H1 (cell line): ENCODE measurements around the gene DARS2. TPM values are rescaled to one million over a fixed set of nuclear protein-coding genes. Genes with fewer than 3 reads are reported as not detected.
A peak's percentile ranks its signal among the peaks of the same experiment; 100 is the strongest.

Source experiments
- CTCF ChIA-PET: fragments of 300-600 bp; sonication (Branson Sonifier 250); formaldehyde crosslinking; loops from one replicate; lab custom pipeline; 2021; ENCODE audit not compliant: partially characterized antibody; lab: Charles Lee
- POLR2A ChIA-PET: fragments of 300-600 bp; sonication (Branson Sonifier 250); formaldehyde crosslinking; loops from one replicate; lab custom pipeline; 2021; ENCODE audit warnings: inconsistent platforms; ENCODE audit not compliant: partially characterized antibody; lab: Charles Lee
- DNase-seq, 2 experiments: peaks; one replicate each; pipeline versions ENCODE4 v3.0.0 to v3.0.0-alpha.2; 2010 to 2022; ENCODE audit warnings: low spot score in 2 of 2, low read depth in 1 of 2, mixed read lengths in 1 of 2
- FAIRE-seq: peaks from 2 replicates; lab custom pipeline; 2011; peaks lifted over from hg19 to GRCh38; lab: Jason Lieb, UNC
- H2AFZ ChIP-seq: 2 replicates; pipeline ENCODE4 v1.8.1; 2012; ENCODE audit warnings: low read length, inconsistent platforms
- H2AK5ac ChIP-seq: 2 replicates; pipeline ENCODE4 v1.6.1; 2013; ENCODE audit warnings: low read depth, low read length
- H2BK120ac ChIP-seq: replicated peaks from 2 replicates; pipeline ENCODE3; 2013; ENCODE audit warnings: low read depth, low read length, inconsistent platforms
- H2BK12ac ChIP-seq: 2 replicates; pipeline ENCODE4 v1.6.1; 2013; ENCODE audit warnings: low read depth, low read length
- H2BK15ac ChIP-seq: 2 replicates; pipeline ENCODE4 v1.6.1; 2013; ENCODE audit warnings: low read length
- H2BK20ac ChIP-seq: 2 replicates; pipeline ENCODE4 v1.6.1; 2013; ENCODE audit warnings: low read length
- H2BK5ac ChIP-seq: 2 replicates; pipeline ENCODE4 v1.6.1; 2013; ENCODE audit warnings: low read depth, low read length
- H3K14ac ChIP-seq: 2 replicates; pipeline ENCODE4 v1.6.1; 2013; ENCODE audit warnings: inconsistent platforms; ENCODE audit not compliant: insufficient read length
- H3K18ac ChIP-seq: 2 replicates; pipeline ENCODE4 v1.6.1; 2013; ENCODE audit warnings: low read length; ENCODE audit errors: extremely low read depth
- H3K23ac ChIP-seq: 2 replicates; pipeline ENCODE4 v1.6.1; 2013; ENCODE audit warnings: inconsistent platforms; ENCODE audit not compliant: insufficient read length
- H3K23me2 ChIP-seq: 2 replicates; pipeline ENCODE4 v1.6.1; 2013; ENCODE audit warnings: low read depth, low read length
- H3K27ac ChIP-seq: 2 replicates; pipeline ENCODE4 v1.6.1; 2011; ENCODE audit warnings: low read depth, low read length, inconsistent platforms
- H3K27me3 ChIP-seq, 4 experiments: replicated peaks in 1 of 4; 1 replicate in 1 of 4; 2 replicates in 3 of 4; pipeline versions ENCODE4 v1.6.1 to v1.8.1; 2011 to 2013; ENCODE audit warnings: low read length in 3 of 4, mild to moderate bottlenecking in 3 of 4, inconsistent platforms in 2 of 4, mixed read lengths in 2 of 4, moderate library complexity in 1 of 4; ENCODE audit not compliant: control insufficient read depth in 3 of 4, insufficient read depth in 3 of 4; ENCODE audit errors: extremely low read depth in 1 of 4
- H3K36me3 ChIP-seq, 4 experiments: 2 replicates each; pipeline versions ENCODE4 v1.6.1 to v1.8.1; 2011 to 2013; ENCODE audit warnings: mild to moderate bottlenecking in 4 of 4, low read length in 3 of 4, moderate library complexity in 2 of 4, control low read depth in 1 of 4, inconsistent platforms in 1 of 4; ENCODE audit not compliant: insufficient read depth in 4 of 4, control insufficient read depth in 2 of 4
- H3K4ac ChIP-seq: replicated peaks from 2 replicates; pipeline ENCODE3; 2013; ENCODE audit warnings: low read length, low read depth, mixed read lengths, inconsistent platforms; ENCODE audit not compliant: insufficient read length
- H3K4me1 ChIP-seq, 4 experiments: replicated peaks in 1 of 4; 1 replicate in 1 of 4; 2 replicates in 3 of 4; pipeline versions ENCODE4 v1.6.1 to v1.8.1; 2011 to 2013; ENCODE audit warnings: low read length in 3 of 4, inconsistent platforms in 2 of 4, mixed read lengths in 1 of 4; ENCODE audit not compliant: insufficient read depth in 4 of 4, control insufficient read depth in 3 of 4
- H3K4me2 ChIP-seq, 2 experiments: 2 replicates each; pipeline versions ENCODE4 v1.6.1 to v1.8.1; 2011 to 2013; ENCODE audit warnings: low read depth in 2 of 2, low read length in 2 of 2, control low read depth in 1 of 2, inconsistent platforms in 1 of 2, mild to moderate bottlenecking in 1 of 2; ENCODE audit not compliant: insufficient read depth in 1 of 2
- H3K4me3 ChIP-seq, 4 experiments: fragments of 200-600, 300-600 bp in 1 of 4; sonication (generic), shearing (Covaris generic), sonication (Bioruptor Twin) in 1 of 4; 2 replicates each; pipeline versions ENCODE4 v1.5.1 to v1.8.1; 2011 to 2016; ENCODE audit warnings: low read length in 4 of 4, low read depth in 3 of 4, control low read depth in 2 of 4, inconsistent platforms in 2 of 4, mild to moderate bottlenecking in 2 of 4, mixed read lengths in 1 of 4, moderate library complexity in 1 of 4; ENCODE audit not compliant: insufficient read depth in 2 of 4; ENCODE audit errors: extremely low read depth in 1 of 4
- H3K56ac ChIP-seq: replicated peaks from 2 replicates; pipeline ENCODE3; 2013; ENCODE audit warnings: low read depth, mild to moderate bottlenecking, mixed read lengths, low read length, inconsistent platforms; ENCODE audit not compliant: insufficient read length
- H3K79me1 ChIP-seq: 2 replicates; pipeline ENCODE4 v1.6.1; 2013; ENCODE audit warnings: low read depth, low read length, control low read depth
- H3K79me2 ChIP-seq, 2 experiments: 2 replicates each; pipeline versions ENCODE4 v1.6.1 to v1.8.1; 2012 to 2013; ENCODE audit warnings: low read length in 2 of 2, mild to moderate bottlenecking in 2 of 2, inconsistent platforms in 1 of 2; ENCODE audit not compliant: insufficient read depth in 2 of 2, control insufficient read depth in 1 of 2
- H3K9ac ChIP-seq, 4 experiments: replicated peaks in 1 of 4; 1 replicate in 1 of 4; 2 replicates in 3 of 4; pipeline versions ENCODE4 v1.6.1 to v1.8.1; 2011 to 2013; ENCODE audit warnings: low read depth in 3 of 4, low read length in 3 of 4, control low read depth in 2 of 4, mild to moderate bottlenecking in 2 of 4, moderate library complexity in 2 of 4, inconsistent platforms in 1 of 4; ENCODE audit errors: extremely low read depth in 1 of 4
- H3K9me3 ChIP-seq, 2 experiments: 2 replicates each; pipeline versions ENCODE4 v1.6.1 to v1.8.1; 2012 to 2013; ENCODE audit warnings: mild to moderate bottlenecking in 2 of 2, moderate library complexity in 2 of 2, control low read depth in 1 of 2, inconsistent platforms in 1 of 2, low read depth in 1 of 2, low read length in 1 of 2, mixed read lengths in 1 of 2; ENCODE audit not compliant: insufficient read depth in 2 of 2
- H4K20me1 ChIP-seq, 2 experiments: replicated peaks in 1 of 2; 2 replicates each; pipeline versions ENCODE3 to v1.8.1; 2011 to 2013; ENCODE audit warnings: inconsistent platforms in 2 of 2, low read length in 2 of 2, mild to moderate bottlenecking in 1 of 2; ENCODE audit not compliant: insufficient read depth in 2 of 2, control insufficient read depth in 1 of 2
- H4K5ac ChIP-seq: 2 replicates; pipeline ENCODE4 v1.6.1; 2013; ENCODE audit warnings: low read length, low read depth, mixed read lengths, inconsistent platforms; ENCODE audit not compliant: insufficient read length
- H4K8ac ChIP-seq: 2 replicates; pipeline ENCODE4 v1.8.0; 2013; ENCODE audit warnings: mild to moderate bottlenecking, moderate library complexity, low read length, inconsistent platforms; ENCODE audit not compliant: insufficient read depth; ENCODE audit errors: extremely low read depth
- H4K91ac ChIP-seq: replicated peaks from 2 replicates; pipeline ENCODE3; 2013; ENCODE audit warnings: low read length, mixed read lengths, inconsistent platforms; ENCODE audit not compliant: insufficient read length
- CBX8 ChIP-seq: fragments of 300-800, 300-1000 bp; sonication (generic); IDR thresholded peaks from 2 replicates; pipeline ENCODE4 v1.7.1; 2016; ENCODE audit warnings: low read depth, low read length, borderline replicate concordance
- CHD1 ChIP-seq: IDR thresholded peaks from 2 replicates; pipeline ENCODE4 v1.6.1; 2012; ENCODE audit warnings: low read depth, low read length, improper control_type of control experiment
- JUN ChIP-seq: IDR thresholded peaks from 2 replicates; pipeline ENCODE4 v1.6.1; 2011; ENCODE audit warnings: low read depth, mild to moderate bottlenecking, improper control_type of control experiment, low read length
- PHF8 ChIP-seq: fragments of 200-600 bp; sonication (generic); conservative IDR thresholded peaks from 2 replicates; pipeline ENCODE4 v1.7.1; 2012; ENCODE audit warnings: low read depth, mild to moderate bottlenecking, inconsistent platforms, low read length, moderate library complexity
- POLR2A ChIP-seq, 2 experiments: IDR thresholded peaks; 1 replicate in 1 of 2; 2 replicates in 1 of 2; pipeline ENCODE4 v1.6.1; 2011; ENCODE audit warnings: low read depth in 2 of 2, low read length in 2 of 2, mild to moderate bottlenecking in 2 of 2; ENCODE audit errors: control extremely low read depth in 1 of 2
- RNF2 ChIP-seq: fragments of 200-900, 300-1000 bp; sonication (generic); IDR thresholded peaks from 2 replicates; pipeline ENCODE4 v1.7.1; 2016; ENCODE audit warnings: borderline replicate concordance, low read depth, mild to moderate bottlenecking, antibody characterized with exemption, low read length; ENCODE audit not compliant: poor library complexity, severe bottlenecking; ENCODE audit errors: missing control alignments
- WGBS, 2 experiments: shearing (Covaris generic) in 1 of 2; methylation state at CpG; one replicate each; pipeline versions ENCODE4 v1.1.6 to v1.1.7; 2013 to 2015; ENCODE audit warnings: low lambda C conversion rate in 2 of 2, mixed read lengths in 2 of 2, inconsistent platforms in 1 of 2, low coverage in 1 of 2, missing lambda C conversion rate in 1 of 2; ENCODE audit not compliant: insufficient replicate concordance in 2 of 2, insufficient coverage in 1 of 2, insufficient read length in 1 of 2; ENCODE audit errors: extremely low coverage in 1 of 2, missing lambda C conversion rate in 1 of 2; 5-methylcytosine and 5-hydroxymethylcytosine counted together
- polyA plus RNA-seq, 7 experiments: library from polyadenylated mRNA; depleted of rRNA in 3 of 7; stranded (reverse) in 5 of 7; unstranded in 2 of 7; fragments of >200 nt in 5 of 7; fragments of 200-250 nt in 2 of 7; gene quantifications; 1 replicate in 5 of 7; 2 replicates in 1 of 7; 4 replicates in 1 of 7; pipeline versions ENCODE4 v1.2.1 to v1.2.3, GENCODE V29; 2011 to 2013; ENCODE audit warnings: missing spikeins in 2 of 7, mixed read lengths in 2 of 7
- total RNA-seq: library from RNA; stranded (reverse); fragmentation: NEBNext Ultra II Directional; extraction: Animal tissue kit (Norgen Biotek cat#: 25700); gene quantifications from 2 replicates; pipeline ENCODE4 v1.2.1, GENCODE V29; 2021

The DARS2 gene
- total and polyA plus RNA-seq, 2 of the 8 experiments (the other 6 are each of a cell fraction or from before 2014, with no cell fraction given) = 21.0 to 35.2 TPM

DNA sequence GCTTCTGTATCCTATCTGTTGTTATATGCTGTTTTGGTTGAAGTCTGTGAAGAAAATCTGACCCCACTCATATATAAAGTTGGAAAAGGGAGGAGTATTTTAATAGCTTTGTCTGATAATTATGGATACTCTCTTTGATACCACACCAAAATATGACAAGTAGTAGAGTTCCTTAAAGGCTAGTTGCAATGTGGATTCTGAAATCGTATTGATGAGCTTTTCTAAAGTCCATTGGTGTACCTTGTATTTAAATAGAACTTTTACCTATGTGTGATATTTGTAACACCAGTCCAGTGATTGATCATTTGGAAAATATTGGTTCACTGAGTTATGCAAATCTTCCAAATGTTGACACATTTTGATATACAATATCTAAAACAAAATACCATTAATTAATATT, 35.6 kb downstream of the DARS2 start:
- Histone ChIP-seq H2AFZ (no peak overlapping the region), H3K27me3 (no peaks in the 10 kb centered on the region), H3K4ac (no peak overlapping the region), H3K27ac (no peak overlapping the region), H4K5ac (no peak overlapping the region), H3K9ac (no peak overlapping the region), H4K20me1 (peaks cover 0 to 5% of the 10 kb centered on the region in 2 experiments), H2BK20ac (no peak overlapping the region), H4K91ac (no peak overlapping the region), H4K8ac (no peak overlapping the region), H3K4me3 (no peak overlapping the region), H3K4me1 (peaks cover 2 to 3% (median 3%) of the 10 kb centered on the region in 4 experiments; a peak in 2 of 7 replicates), H2AK5ac (no peak overlapping the region), H3K36me3 (peaks cover 20 to 59% (median 42%) of the 10 kb centered on the region in 4 experiments), H2BK120ac (no peak overlapping the region), H3K4me2 (no peak overlapping the region), H2BK12ac (no peak overlapping the region), H3K23me2 (no peaks in the 10 kb centered on the region), H3K79me1 (no peaks in the 10 kb centered on the region), H2BK5ac (no peak overlapping the region), H3K79me2 (peaks cover 0 to 5% of the 10 kb centered on the region in 2 experiments; a peak in 2 of 4 replicates), H2BK15ac (no peak overlapping the region), H3K56ac (no peak overlapping the region), H3K18ac (no peak overlapping the region), H3K14ac (no peak overlapping the region), H3K9me3 (no peaks in the 10 kb centered on the region), H3K23ac (no peak overlapping the region)
- WGBS, 2 experiments = 90% methylated on average over 1 of the region's 1 CpG; no CpG with 5 or more reads in 1 of the 2 experiments
- TF ChIP-seq PHF8 = no peak
- TF ChIP-seq RNF2 = no peak
- TF ChIP-seq JUN = no peak
- no peak for TF ChIP-seq CHD1
- TF ChIP-seq CBX8 = no peak
- peak in 1 of 2 experiments; percentile 54; a peak in 1 of 3 replicates for TF ChIP-seq POLR2A (IDR thresholded peaks at IDR 0.05; ENCODE audit: control extremely low read depth in 1 of 2, low read depth in 2 of 2, low read length in 2 of 2)
- no peak for FAIRE-seq
- ChIA-PET CTCF (interaction anchor here (0.9 to 1.3 kb wide), 2 partner anchors 8 to 48 kb away, joined by 4 to 6 read pairs; no protein-coding TSS in a partner anchor), POLR2A (interaction anchor here (0.8 to 13.3 kb wide), 15 partner anchors 9 to 429 kb away, joined by 3 to 475 read pairs (median 4); partner anchors contain the start of genes CENPL, DARS2 and ZBTB37)
- no peak for DNase-seq
